B cell (primary cell): ENCODE data around the gene MEOX2. TPM values are rescaled to one million over a fixed set of nuclear protein-coding genes. Genes with fewer than 3 reads are reported as not detected.

Source experiments
- ATAC-seq: fragments of 200-7000 bp; cut with Tn5 transposase; one replicate; pipeline ENCODE4 v1.10.0; 2021; ENCODE audit warnings: low read depth, mild to moderate bottlenecking, moderate number of reproducible peaks, moderate library complexity
- CTCF ChIA-PET: fragments of 350-600 bp; sonication (Branson Sonifier 250); formaldehyde crosslinking; loops from one replicate; lab custom pipeline; 2021; ENCODE audit warnings: antibody characterized with exemption, inconsistent platforms; lab: Charles Lee
- POLR2A ChIA-PET: fragments of 350-600 bp; sonication (Branson Sonifier 250); formaldehyde crosslinking; loops from one replicate; lab custom pipeline; 2021; ENCODE audit warnings: antibody characterized with exemption; lab: Charles Lee
- DNase-seq: peaks from one replicate; pipeline ENCODE4 v3.0.0; 2013
- H2AFZ ChIP-seq: 2 replicates; pipeline ENCODE4 v1.6.1; 2012; ENCODE audit warnings: mild to moderate bottlenecking, low read depth, low read length; ENCODE audit not compliant: insufficient read depth, poor library complexity, severe bottlenecking
- H3K27ac ChIP-seq, 2 donors: 1 replicate in 1 of 2; 2 replicates in 1 of 2; pipeline ENCODE4 v1.5.1; 2012 to 2013; ENCODE audit warnings: low read length in 2 of 2, mild to moderate bottlenecking in 2 of 2, moderate library complexity in 1 of 2
- H3K27me3 ChIP-seq, 4 experiments: fragments of 200-600 bp in 1 of 4; sonication (generic) in 1 of 4; replicated peaks in 1 of 4; 1 replicate in 2 of 4; 2 replicates in 2 of 4; pipeline versions ENCODE4 v1.6.1 to v1.7.0; 2013 to 2016; ENCODE audit warnings: low read length in 3 of 4, mild to moderate bottlenecking in 2 of 4, mixed read lengths in 1 of 4, moderate library complexity in 1 of 4; ENCODE audit not compliant: insufficient read depth in 4 of 4, control insufficient read depth in 3 of 4; ENCODE audit errors: control extremely low read depth in 1 of 4
- H3K36me3 ChIP-seq, 2 experiments: replicated peaks in 1 of 2; 1 replicate in 1 of 2; 2 replicates in 1 of 2; pipeline versions ENCODE4 v1.6.1 to v1.7.1; 2013; ENCODE audit warnings: low read length in 1 of 2; ENCODE audit not compliant: insufficient read depth in 2 of 2, control insufficient read depth in 1 of 2; ENCODE audit errors: control extremely low read depth in 1 of 2, extremely low read depth in 1 of 2
- H3K4me1 ChIP-seq, 2 donors: fragments of 200-600 bp in 1 of 2; sonication (generic) in 1 of 2; 1 replicate in 1 of 2; 2 replicates in 1 of 2; pipeline versions ENCODE4 v1.5.1 to v1.6.1; 2013 to 2017; ENCODE audit warnings: low read length in 2 of 2; ENCODE audit not compliant: control insufficient read depth in 2 of 2, insufficient read depth in 2 of 2
- H3K4me2 ChIP-seq: replicated peaks from 2 replicates; pipeline ENCODE3; 2012; ENCODE audit warnings: mild to moderate bottlenecking, low read depth, low read length; ENCODE audit not compliant: poor library complexity, severe bottlenecking
- H3K4me3 ChIP-seq, 5 experiments: fragments of 200-600 bp in 1 of 5; sonication (generic) in 1 of 5; 1 replicate in 3 of 5; 2 replicates in 2 of 5; pipeline versions ENCODE4 v1.5.1 to v1.7.0; 2011 to 2016; ENCODE audit warnings: low read length in 4 of 5, mild to moderate bottlenecking in 4 of 5, low read depth in 2 of 5, control low read depth in 1 of 5, moderate library complexity in 1 of 5; ENCODE audit not compliant: insufficient read depth in 1 of 5; ENCODE audit errors: control extremely low read depth in 1 of 5, extremely low read depth in 1 of 5
- H3K79me2 ChIP-seq: fragments of 200-600 bp; sonication (generic); one replicate; pipeline ENCODE4 v1.6.0; 2016; ENCODE audit warnings: low read length; ENCODE audit not compliant: control insufficient read depth, insufficient read depth
- H3K9ac ChIP-seq: fragments of 200-600 bp; sonication (generic); 2 replicates; pipeline ENCODE4 v1.6.1; 2017; ENCODE audit warnings: mild to moderate bottlenecking, low read length, moderate library complexity
- H3K9me3 ChIP-seq, 3 donors: one replicate each; pipeline versions ENCODE4 v1.6.1 to v1.7.1; 2013; ENCODE audit warnings: low read length in 2 of 3; ENCODE audit not compliant: control insufficient read depth in 2 of 3, insufficient read depth in 1 of 3; ENCODE audit errors: control extremely low read depth in 1 of 3
- H4K20me1 ChIP-seq: 2 replicates; pipeline ENCODE4 v1.6.0; 2012; ENCODE audit warnings: mild to moderate bottlenecking, low read length; ENCODE audit not compliant: insufficient read depth, control insufficient read depth, poor library complexity, severe bottlenecking
- H3K27ac Mint-ChIP-seq: one replicate; pipeline ENCODE4 v1.8.0; 2021; ENCODE audit warnings: mixed read lengths
- H3K27me3 Mint-ChIP-seq: one replicate; pipeline ENCODE4 v1.8.0; 2021; ENCODE audit warnings: mixed read lengths
- H3K4me1 Mint-ChIP-seq: one replicate; pipeline ENCODE4 v1.8.0; 2021; ENCODE audit warnings: mixed read lengths
- H3K4me3 Mint-ChIP-seq: one replicate; pipeline ENCODE4 v1.8.0; 2021; ENCODE audit warnings: mixed read lengths
- H3K9me3 Mint-ChIP-seq: one replicate; pipeline ENCODE4 v1.8.0; 2022; ENCODE audit warnings: mixed read lengths; ENCODE audit not compliant: insufficient read depth
- EZH2 ChIP-seq: IDR thresholded peaks from 2 replicates; pipeline ENCODE4 v1.6.1; 2012; ENCODE audit warnings: borderline replicate concordance, low read depth, mild to moderate bottlenecking, moderate library complexity, low read length; ENCODE audit not compliant: insufficient read depth, poor library complexity, severe bottlenecking
- WGBS: methylation state at CpG from one replicate; pipeline ENCODE4 v1.1.5; 2013; ENCODE audit warnings: missing lambda C conversion rate; ENCODE audit not compliant: insufficient coverage; 5-methylcytosine and 5-hydroxymethylcytosine counted together
- intact Hi-C: fragments of 100-400 bp; cut with micrococcal nuclease; formaldehyde crosslinking; loops from one replicate; pipeline ENCODE4 v1.10.0; 2022
- polyA plus RNA-seq: library from polyadenylated mRNA; depleted of rRNA; stranded (reverse); fragments of >200 nt; gene quantifications from 2 replicates; pipeline ENCODE4 v1.2.3, GENCODE V29; 2012
- total RNA-seq, 2 donors: library from RNA; stranded (reverse); fragments of 120-200 nt in 1 of 2; gene quantifications; 1 replicate in 1 of 2; 2 replicates in 1 of 2; pipeline versions ENCODE4 v1.2.3 to v1.2.4, GENCODE V29; 2013 to 2022
- TF ChIP-seq, protein P1 (sequence below): fragments of 200-600 bp; IDR thresholded peaks from one replicate; pipeline ENCODE4 v1.8.0; 2022; ENCODE audit warnings: antibody characterized with exemption, mild to moderate bottlenecking

The MEOX2 gene
- total and polyA plus RNA-seq, 2 donors (not counting 1 experiment from before 2014, with no cell fraction given) = not detected

DNA sequence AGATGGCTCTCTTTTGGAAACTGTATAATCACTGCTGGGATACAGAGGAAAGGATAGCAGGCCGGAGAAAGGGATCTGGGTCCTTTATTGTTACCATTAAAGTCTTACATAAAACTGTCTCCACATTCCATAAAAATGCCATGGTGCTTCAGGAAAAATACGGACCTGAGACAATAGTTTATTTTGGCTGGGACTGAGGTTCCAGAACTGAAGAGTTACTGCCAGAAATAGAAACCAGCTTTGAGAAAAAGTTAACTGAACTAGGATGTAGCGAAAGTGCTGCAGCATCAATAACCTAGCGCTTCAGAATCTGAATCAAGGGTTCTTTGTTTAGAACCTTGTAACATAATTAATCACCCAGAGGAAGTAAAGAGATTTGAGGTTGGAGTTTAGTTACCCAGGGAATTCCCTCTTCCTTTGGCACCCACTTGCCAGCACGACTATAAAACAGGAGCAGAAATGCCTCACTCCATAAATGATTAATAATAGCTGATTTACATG, 38.0 kb downstream of the MEOX2 start:
- Histone ChIP-seq H3K4me1 (no peaks in the 10 kb centered on the region), H3K36me3 (no peaks in the 10 kb centered on the region), H2AFZ (no peak overlapping the region), H4K20me1 (no peaks in the 10 kb centered on the region), H3K4me3 (no peak overlapping the region), H3K27ac (no peak overlapping the region), H3K79me2 (no peaks in the 10 kb centered on the region), H3K4me2 (no peak overlapping the region), H3K27me3 (no peaks in the 10 kb centered on the region), H3K9ac (no peak overlapping the region), H3K9me3 (peaks cover 0 to 6% (median 0%) of the 10 kb centered on the region in 3 donors)
- no peak for DNase-seq
- TF ChIP-seq, protein P1, sequence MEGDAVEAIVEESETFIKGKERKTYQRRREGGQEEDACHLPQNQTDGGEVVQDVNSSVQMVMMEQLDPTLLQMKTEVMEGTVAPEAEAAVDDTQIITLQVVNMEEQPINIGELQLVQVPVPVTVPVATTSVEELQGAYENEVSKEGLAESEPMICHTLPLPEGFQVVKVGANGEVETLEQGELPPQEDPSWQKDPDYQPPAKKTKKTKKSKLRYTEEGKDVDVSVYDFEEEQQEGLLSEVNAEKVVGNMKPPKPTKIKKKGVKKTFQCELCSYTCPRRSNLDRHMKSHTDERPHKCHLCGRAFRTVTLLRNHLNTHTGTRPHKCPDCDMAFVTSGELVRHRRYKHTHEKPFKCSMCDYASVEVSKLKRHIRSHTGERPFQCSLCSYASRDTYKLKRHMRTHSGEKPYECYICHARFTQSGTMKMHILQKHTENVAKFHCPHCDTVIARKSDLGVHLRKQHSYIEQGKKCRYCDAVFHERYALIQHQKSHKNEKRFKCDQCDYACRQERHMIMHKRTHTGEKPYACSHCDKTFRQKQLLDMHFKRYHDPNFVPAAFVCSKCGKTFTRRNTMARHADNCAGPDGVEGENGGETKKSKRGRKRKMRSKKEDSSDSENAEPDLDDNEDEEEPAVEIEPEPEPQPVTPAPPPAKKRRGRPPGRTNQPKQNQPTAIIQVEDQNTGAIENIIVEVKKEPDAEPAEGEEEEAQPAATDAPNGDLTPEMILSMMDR = no peak
- TF ChIP-seq EZH2 = no peak
- H3K4me1 Mint-ChIP-seq = no peaks in the 10 kb centered on the region
- POLR2A ChIA-PET = no interaction called here
- ATAC-seq = no peak
- H3K9me3 Mint-ChIP-seq = no peaks in the 10 kb centered on the region
- 50% methylated on average over 1 of the region's 5 CpGs for WGBS
- intact Hi-C loops = no loop called here
- no peaks in the 10 kb centered on the region for H3K27me3 Mint-ChIP-seq
- H3K4me3 Mint-ChIP-seq = no peak overlapping the region
- CTCF ChIA-PET = no interaction called here
- no peak overlapping the region for H3K27ac Mint-ChIP-seq

DNA sequence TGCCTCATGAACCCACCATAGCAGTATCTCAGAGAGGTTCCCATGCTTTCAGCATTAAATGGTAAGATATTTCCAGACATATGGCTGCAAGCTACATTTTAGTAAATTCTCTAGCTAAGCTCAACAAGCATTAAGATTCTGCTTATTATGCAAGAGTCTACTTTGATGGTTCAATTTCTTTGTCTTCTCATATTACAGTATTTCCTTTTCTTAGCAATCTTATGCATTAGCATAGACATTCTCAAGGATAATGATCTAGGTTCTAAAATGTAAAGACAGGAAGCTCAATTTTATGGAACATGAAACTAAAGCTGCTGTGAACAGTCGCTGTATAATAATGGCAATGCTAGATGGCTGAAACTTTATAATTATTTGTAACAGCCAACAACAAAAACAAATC, 39.2 kb downstream of the MEOX2 start:
- Histone ChIP-seq H3K4me2 (no peak overlapping the region), H3K27me3 (no peaks in the 10 kb centered on the region), H3K9ac (no peak overlapping the region), H3K4me3 (no peak overlapping the region), H3K36me3 (no peaks in the 10 kb centered on the region), H3K9me3 (peaks cover 0 to 11% (median 0%) of the 10 kb centered on the region in 3 donors), H3K4me1 (no peaks in the 10 kb centered on the region), H3K27ac (no peak overlapping the region), H4K20me1 (no peaks in the 10 kb centered on the region), H3K79me2 (no peaks in the 10 kb centered on the region), H2AFZ (no peak overlapping the region)
- TF ChIP-seq, protein P1 = no peak
- no peak for TF ChIP-seq EZH2
- H3K27me3 Mint-ChIP-seq = no peaks in the 10 kb centered on the region
- no peaks in the 10 kb centered on the region for H3K9me3 Mint-ChIP-seq
- CTCF ChIA-PET = no interaction called here
- no peak overlapping the region for H3K27ac Mint-ChIP-seq
- ATAC-seq = no peak
- POLR2A ChIA-PET = no interaction called here
- WGBS = no CpG with 5 or more reads among the region's 1 CpG
- H3K4me3 Mint-ChIP-seq = no peak overlapping the region
- intact Hi-C loops = no loop called here
- no peaks in the 10 kb centered on the region for H3K4me1 Mint-ChIP-seq
- no peak for DNase-seq
